Upper lobe of right lung (tissue), 1 donor: ENCODE data around the gene SFT2D1. TPM values are rescaled to one million over a fixed set of nuclear protein-coding genes. Genes with fewer than 3 reads are reported as not detected.
A peak's percentile ranks its signal among the peaks of the same experiment; 100 is the strongest.

ENCODE experiments used
- ATAC-seq: fragments of 200-7000 bp; cut with Tn5 transposase; one replicate; pipeline ENCODE4 v1.9.1; 2020; ENCODE audit warnings: mild to moderate bottlenecking, moderate library complexity
- DNase-seq: peaks from one replicate; pipeline ENCODE4 v3.0.0-alpha.2; 2020
- H3K27ac ChIP-seq: fragments of 200-600 bp; one replicate; pipeline ENCODE4 v1.8.0; 2022
- H3K27me3 ChIP-seq: fragments of 200-600 bp; one replicate; pipeline ENCODE4 v1.8.0; 2022; ENCODE audit warnings: mild to moderate bottlenecking
- H3K36me3 ChIP-seq: fragments of 200-600 bp; one replicate; pipeline ENCODE4 v1.8.0; 2022
- H3K4me1 ChIP-seq: fragments of 200-600 bp; one replicate; pipeline ENCODE4 v1.8.0; 2022
- H3K4me3 ChIP-seq: fragments of 200-600 bp; one replicate; pipeline ENCODE4 v1.8.0; 2022; ENCODE audit warnings: mild to moderate bottlenecking
- H3K9me3 ChIP-seq: fragments of 200-600 bp; one replicate; pipeline ENCODE4 v1.8.0; 2022
- intact Hi-C: fragments of 100-400 bp; cut with DNase I; formaldehyde crosslinking; loops from one replicate; pipeline ENCODE4 v1.11.0; 2022
- total RNA-seq: library from RNA; stranded (reverse); fragmentation: NEBNext Ultra II Directional; extraction: Animal tissue kit (Norgen Biotek cat#: 25700); gene quantifications from one replicate; pipeline ENCODE4 v1.2.1, GENCODE V29; 2021
- TF ChIP-seq, protein P1 (sequence below): fragments of 200-600 bp; IDR thresholded peaks from one replicate; pipeline ENCODE4 v1.8.0; 2022; ENCODE audit warnings: antibody characterized with exemption
- donor health status: DM: no; HTN: yes; CAD: no; lungs with severe emphysema.

Gene SFT2D1
- total RNA-seq, 1 donor from 2014 or later: 49.7 TPM

DNA sequence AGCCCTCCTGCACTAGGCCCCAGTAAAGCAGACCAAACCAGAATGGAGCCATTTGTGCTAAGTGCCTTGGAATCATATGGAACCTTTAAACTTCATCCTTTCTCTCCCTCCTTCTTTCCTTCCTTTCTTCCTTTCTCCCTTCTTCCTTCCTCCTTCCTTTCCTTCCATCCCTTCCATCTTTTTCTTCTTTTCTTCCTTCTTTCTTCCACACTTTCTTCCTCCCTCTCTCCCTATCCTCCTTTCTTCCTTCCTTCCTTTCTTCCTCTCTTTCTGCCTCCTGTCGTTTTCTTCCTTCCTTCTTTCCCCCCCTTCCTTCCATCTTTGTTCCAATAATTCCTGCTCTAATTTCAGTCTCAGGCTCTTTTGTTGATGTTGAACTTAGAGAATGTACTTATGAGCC, 11.2 kb upstream of the SFT2D1 start:
- Histone ChIP-seq H3K9me3 (no peaks in the 10 kb centered on the region), H3K27ac (no peak overlapping the region), H3K36me3 (no peaks in the 10 kb centered on the region), H3K4me3 (no peak overlapping the region), H3K4me1 (no peaks in the 10 kb centered on the region), H3K27me3 (no peaks in the 10 kb centered on the region)
- TF ChIP-seq, protein P1, sequence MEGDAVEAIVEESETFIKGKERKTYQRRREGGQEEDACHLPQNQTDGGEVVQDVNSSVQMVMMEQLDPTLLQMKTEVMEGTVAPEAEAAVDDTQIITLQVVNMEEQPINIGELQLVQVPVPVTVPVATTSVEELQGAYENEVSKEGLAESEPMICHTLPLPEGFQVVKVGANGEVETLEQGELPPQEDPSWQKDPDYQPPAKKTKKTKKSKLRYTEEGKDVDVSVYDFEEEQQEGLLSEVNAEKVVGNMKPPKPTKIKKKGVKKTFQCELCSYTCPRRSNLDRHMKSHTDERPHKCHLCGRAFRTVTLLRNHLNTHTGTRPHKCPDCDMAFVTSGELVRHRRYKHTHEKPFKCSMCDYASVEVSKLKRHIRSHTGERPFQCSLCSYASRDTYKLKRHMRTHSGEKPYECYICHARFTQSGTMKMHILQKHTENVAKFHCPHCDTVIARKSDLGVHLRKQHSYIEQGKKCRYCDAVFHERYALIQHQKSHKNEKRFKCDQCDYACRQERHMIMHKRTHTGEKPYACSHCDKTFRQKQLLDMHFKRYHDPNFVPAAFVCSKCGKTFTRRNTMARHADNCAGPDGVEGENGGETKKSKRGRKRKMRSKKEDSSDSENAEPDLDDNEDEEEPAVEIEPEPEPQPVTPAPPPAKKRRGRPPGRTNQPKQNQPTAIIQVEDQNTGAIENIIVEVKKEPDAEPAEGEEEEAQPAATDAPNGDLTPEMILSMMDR: no peak
- intact Hi-C loops: no loop called here
- ATAC-seq (no peak), DNase-seq (no peak)

DNA sequence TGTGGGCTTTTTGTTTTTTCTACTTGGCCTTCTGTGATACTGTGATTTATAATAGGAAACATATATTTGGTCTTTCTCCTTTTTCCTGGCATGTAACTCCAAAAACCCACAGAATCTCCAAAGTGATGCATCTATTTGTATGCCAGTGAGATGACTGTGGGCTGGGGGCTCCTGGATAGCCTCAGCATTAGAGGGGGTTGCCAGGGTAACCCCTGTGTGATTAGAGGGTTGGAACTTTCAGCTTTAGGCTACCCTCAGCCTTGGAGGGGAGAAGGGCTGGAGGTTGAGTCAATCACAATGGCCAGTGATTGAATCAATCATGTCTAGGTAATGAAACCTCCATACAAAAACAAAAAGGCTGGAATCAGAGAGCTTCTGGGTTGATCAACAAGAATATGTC, 10.6 kb upstream of the SFT2D1 start:
- intact Hi-C loops: no loop called here
- Histone ChIP-seq H3K27ac (no peak overlapping the region), H3K4me3 (no peak overlapping the region), H3K9me3 (no peaks in the 10 kb centered on the region), H3K4me1 (no peaks in the 10 kb centered on the region), H3K36me3 (no peaks in the 10 kb centered on the region), H3K27me3 (no peaks in the 10 kb centered on the region)
- no peak for ATAC-seq
- DNase-seq: no peak
- TF ChIP-seq, protein P1: no peak

DNA sequence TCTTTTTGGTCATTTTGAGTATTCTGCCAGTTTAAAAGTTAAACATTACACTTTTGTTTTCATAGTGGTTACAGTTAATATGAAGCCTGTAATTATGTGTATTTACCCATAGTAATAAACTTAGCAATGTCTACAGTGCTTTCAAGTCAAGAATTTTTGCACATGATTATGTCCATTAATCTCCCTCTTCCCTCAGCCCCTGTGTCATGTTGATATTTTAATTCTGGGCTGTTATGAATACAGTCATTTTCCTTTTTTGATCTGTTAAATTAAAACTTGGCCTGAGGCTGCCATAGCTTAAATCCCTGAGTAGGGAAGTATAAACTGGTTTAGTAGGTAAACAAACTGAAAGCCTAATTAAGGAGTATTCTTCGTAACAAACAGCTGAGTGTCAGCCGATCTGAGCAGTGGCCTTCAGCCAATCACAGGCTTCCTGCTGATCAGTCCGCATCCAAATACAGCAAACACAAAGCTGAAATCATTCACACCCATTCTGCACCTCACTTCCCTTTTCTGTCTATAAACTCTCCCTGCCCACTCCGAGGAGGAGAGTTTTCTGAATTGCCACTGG, 9.5 kb upstream of the SFT2D1 start:
- Histone ChIP-seq H3K27me3 (no peaks in the 10 kb centered on the region), H3K27ac (no peak overlapping the region), H3K4me3 (no peak overlapping the region), H3K9me3 (no peaks in the 10 kb centered on the region), H3K36me3 (no peaks in the 10 kb centered on the region), H3K4me1 (no peaks in the 10 kb centered on the region)
- ATAC-seq (peak; percentile 97), DNase-seq (no peak)
- intact Hi-C loops: no loop called here
- TF ChIP-seq, protein P1: no peak

DNA sequence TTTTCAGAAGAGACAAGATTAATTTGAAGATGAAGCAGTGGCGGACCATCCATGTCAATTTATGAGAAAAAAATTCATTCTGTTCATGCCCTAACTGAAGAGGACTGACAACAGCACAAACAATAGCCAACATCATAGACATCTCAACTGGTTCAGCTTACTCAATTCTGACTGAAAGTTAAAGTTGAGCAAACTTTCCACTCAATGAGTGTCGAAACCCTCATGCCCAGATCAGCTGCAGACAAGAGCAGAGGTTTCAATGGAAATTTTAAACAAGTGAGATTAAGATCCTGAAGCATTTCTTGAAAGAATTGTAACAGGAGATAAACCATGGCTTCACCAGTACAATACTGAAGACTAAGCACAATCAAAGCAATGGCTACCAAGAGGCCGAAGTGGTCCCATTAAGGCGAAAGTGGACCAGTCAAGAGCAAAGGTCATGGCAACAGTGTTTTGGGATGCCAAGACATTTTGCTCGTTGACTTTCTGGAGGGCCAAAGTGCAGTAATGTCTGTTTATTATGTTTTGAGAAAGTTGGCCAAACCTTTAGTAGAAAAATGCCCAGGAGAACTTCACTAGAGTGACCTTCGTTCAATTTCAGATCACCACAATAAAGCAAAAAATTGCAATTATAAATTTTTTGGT, 6.1 kb upstream of the SFT2D1 start:
- ATAC-seq: no peak
- no peak for DNase-seq
- intact Hi-C loops: no loop called here
- Histone ChIP-seq H3K27me3 (no peaks in the 10 kb centered on the region), H3K4me1 (peaks cover 2% of the 10 kb centered on the region), H3K9me3 (no peaks in the 10 kb centered on the region), H3K27ac (no peak overlapping the region), H3K4me3 (no peak overlapping the region), H3K36me3 (no peaks in the 10 kb centered on the region)
- TF ChIP-seq, protein P1: no peak

DNA sequence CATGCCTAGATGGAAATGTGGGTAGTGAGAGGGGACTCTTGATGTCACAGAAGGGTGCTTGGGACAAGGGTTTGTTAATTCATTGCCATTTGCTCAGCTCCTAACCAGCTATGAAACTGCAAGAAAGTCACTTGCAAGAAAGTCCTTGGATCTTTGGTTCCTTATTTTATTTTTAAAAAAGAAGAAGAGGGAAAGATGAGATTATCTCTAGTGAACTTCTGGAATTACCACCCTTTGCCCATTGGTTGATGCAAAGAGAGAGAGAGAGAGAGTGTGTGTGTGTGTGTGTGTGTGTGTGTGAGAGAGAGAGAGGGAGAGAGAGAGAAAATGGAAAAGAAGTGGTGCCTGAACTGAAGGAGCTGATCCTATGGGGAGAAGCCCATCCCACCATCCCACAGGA, 4.6 kb upstream of the SFT2D1 start:
- H3K27ac ChIP-seq: no peak overlapping the region
- no peaks in the 10 kb centered on the region for H3K36me3 ChIP-seq
- TF ChIP-seq, protein P1: no peak
- peaks cover 7% of the 10 kb centered on the region for H3K4me1 ChIP-seq
- intact Hi-C loops: no loop called here
- H3K4me3 ChIP-seq: no peak overlapping the region
- no peaks in the 10 kb centered on the region for H3K9me3 ChIP-seq
- H3K27me3 ChIP-seq: no peaks in the 10 kb centered on the region
- no peak for ATAC-seq
- no peak for DNase-seq
